Measurements from ENCODE around the gene ZNF674.

GRCh38 chrX:46567388-46567787 is 22.2 kb upstream of the ZNF674 start:
- TF ChIP-seq, protein P1, sequence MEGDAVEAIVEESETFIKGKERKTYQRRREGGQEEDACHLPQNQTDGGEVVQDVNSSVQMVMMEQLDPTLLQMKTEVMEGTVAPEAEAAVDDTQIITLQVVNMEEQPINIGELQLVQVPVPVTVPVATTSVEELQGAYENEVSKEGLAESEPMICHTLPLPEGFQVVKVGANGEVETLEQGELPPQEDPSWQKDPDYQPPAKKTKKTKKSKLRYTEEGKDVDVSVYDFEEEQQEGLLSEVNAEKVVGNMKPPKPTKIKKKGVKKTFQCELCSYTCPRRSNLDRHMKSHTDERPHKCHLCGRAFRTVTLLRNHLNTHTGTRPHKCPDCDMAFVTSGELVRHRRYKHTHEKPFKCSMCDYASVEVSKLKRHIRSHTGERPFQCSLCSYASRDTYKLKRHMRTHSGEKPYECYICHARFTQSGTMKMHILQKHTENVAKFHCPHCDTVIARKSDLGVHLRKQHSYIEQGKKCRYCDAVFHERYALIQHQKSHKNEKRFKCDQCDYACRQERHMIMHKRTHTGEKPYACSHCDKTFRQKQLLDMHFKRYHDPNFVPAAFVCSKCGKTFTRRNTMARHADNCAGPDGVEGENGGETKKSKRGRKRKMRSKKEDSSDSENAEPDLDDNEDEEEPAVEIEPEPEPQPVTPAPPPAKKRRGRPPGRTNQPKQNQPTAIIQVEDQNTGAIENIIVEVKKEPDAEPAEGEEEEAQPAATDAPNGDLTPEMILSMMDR (conservative IDR thresholded peaks at IDR 0.05; ENCODE audit: low read depth, low read length), result no peak
- TF ChIP-seq EZH2 (IDR thresholded peaks at IDR 0.05; ENCODE audit: low read length, unreplicated experiment), result no peak

Measured in PC-3 (cell line).